NCI-H460 (cell line): ENCODE results near the gene FGD3. TPM values are rescaled to one million over a fixed set of nuclear protein-coding genes. Genes with fewer than 3 reads are reported as not detected.

Experiments
- DNase-seq: peaks from one replicate; pipeline ENCODE4 v3.0.0-alpha.2; 2016; ENCODE audit warnings: low read depth; ENCODE audit errors: extremely low read depth
- total RNA-seq: library from RNA; depleted of rRNA; stranded (reverse); fragments of >200 nt; shearing (Covaris generic); gene quantifications from 2 replicates; pipeline ENCODE4 v1.2.3, GENCODE V29; 2014

FGD3 gene
- total RNA-seq, 1 experiment from 2014 or later = 1.1 TPM

DNA sequence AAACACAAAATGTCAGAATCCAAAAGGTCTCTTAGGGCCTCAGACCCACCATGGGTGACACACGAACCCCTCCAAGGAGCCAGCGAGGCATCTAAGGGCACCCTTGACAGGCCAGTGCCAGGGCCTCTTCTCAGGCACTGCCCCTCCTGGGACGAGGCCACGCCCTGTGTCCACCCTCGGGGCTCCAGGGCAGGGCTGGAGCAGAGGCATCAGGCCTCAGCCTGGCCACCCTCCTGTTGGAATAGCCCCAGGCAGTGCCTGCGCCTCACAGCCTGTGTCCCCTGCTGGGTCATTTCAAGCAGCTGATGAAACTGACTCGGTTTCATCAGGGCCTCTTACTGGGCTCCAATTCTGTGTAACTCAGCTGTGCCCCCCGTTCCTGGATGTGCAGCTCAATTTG is 78.4 kb downstream of the FGD3 start:
- DNase-seq = no peak

DNA sequence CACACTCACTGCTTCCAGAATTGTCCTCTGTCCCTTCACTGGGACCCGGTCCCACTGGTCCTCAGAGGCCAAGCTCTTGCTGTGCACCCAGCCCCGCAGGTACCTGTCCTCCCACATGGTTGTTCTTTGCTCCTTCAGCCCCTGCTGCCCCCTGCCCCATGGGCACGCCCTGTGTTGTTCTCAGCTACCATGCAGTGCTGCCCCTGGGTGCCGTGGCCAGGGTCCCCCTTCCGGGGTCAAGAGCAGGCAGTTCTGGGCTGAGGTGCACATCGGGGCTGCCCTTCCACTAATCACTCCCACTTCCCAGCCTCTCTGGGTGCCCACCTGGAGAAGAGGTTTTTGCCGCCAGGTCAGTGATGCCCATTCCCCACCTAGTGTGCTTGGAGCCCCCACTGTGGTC is 79.3 kb downstream of the FGD3 start:
- no peak for DNase-seq

DNA sequence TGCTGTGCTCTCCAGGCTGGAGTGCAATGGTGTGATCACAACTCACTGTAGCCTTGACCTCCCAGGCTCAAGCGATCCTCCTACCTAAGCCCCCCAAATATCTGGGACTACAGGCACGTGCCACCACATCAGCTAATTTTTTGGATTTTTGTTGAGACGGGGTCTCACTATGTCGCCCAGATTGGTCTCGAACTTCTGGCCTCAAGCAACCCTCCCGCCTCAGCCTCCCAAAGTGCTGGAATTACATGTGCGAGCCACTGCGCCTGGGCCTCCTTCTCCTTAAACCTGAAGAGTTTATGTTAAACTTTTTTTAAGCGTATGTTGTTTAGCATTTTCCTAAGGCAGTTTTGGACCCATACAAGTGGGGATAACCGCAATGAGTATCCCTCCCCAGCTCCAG is 80.4 kb downstream of the FGD3 start:
- no peak for DNase-seq

DNA sequence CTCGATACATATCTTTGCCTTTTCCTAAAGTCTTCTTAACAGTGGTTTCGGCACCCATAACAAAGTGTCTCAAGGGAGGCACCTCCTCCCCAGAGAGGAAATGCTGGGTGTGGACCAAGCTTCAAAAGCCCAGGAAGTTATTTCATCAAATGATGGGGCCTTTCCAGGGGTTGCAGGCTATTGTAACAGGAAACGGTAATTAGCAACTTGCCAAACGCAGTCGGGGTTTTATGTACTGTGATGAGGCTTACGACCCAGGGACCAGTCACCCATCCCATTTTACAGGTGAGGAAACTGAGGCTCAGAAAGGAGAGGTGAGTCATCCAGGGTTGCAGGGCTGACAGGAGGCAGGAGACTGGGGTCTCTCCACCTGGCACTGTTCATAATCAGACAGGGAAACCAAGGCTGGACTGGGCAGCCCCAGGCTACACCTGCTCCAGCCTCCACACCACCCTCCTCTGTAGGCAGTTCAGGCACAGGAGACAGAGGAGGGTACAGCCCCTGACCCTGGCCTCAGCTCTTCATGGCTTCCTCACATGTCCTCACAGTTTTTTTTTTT is 81.2 kb downstream of the FGD3 start:
- DNase-seq = no peak

DNA sequence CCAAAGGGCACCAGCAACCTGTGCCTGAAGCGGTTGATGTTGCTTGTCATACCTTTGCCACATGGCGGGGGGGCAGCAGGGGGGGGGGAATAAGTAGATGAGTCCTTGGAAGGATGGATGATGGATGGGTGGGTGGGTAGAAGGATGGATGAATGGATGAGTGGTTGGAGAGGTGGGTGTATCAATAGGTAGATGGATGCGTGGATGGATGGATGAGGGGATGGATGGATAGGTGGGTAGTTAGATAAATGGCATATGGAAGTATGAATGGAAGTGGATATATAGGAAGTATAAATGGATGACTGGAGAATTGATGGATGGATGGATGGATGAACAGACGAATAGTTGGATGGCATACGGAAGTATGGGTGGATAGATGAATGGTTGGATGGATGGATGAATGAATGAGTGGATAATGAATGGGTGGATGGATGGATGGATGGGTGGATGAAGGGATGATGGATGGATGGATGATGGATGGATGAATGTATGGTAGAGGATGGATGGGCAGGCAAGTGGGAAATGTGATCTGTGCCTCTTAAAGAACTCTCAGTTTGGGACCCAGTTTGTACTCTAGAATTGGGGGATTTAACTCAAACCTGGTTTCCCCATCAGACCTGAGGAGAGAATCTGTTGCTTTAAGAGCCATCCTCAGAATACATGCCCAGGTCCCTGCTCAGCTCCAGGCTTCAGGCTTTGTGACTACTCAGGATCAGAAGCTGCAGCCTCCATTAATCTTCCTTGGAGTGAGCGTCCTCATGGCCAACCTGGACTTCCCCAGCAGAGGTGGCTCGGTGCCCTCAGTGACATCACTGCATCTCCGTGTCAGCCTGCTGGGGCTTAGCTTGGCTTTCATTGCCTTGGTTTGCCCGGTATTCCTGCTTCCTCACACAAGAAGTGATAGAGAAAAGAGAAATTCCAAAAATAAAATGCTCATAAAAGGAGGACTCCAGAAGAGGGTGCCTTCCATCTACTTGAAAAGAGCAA is 83.6 kb downstream of the FGD3 start:
- no peak for DNase-seq

DNA sequence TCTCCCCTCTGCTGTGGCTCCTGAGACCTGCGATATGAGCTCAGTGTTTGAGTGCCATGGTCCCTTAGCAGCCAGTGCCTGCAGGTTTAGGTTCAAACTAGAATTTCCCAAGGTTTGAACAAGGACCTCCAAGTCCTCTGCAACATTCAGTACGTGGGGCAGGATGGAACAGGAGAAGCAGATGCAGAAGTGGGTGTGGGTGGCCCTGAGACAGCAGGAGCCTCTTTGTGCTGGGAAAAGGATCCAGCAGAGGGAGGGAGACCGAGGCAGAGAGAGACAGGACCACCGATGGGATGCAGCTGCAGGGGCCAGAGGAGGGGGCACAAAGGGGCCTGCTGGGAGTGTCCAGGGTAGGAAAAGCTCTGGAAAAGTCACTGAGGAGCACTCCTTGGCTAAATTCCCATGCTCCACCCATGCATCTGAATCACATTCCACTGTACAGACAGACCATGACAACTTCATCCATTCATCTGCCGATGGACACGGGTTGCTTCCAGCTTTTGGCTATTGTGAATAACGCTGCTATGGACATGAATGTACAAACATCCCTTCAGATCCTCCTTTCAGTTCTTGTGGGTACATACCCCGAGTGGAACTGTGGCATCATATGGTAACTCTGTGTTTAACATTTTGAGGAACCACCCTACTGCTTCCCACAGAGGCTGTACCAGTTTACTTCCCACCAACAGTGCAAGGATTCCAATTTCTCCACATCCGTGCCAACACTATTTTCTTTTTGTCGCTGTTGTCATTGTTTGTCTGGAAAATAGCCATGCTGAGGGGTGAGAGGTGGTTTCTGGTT is 84.5 kb downstream of the FGD3 start:
- no peak for DNase-seq

DNA sequence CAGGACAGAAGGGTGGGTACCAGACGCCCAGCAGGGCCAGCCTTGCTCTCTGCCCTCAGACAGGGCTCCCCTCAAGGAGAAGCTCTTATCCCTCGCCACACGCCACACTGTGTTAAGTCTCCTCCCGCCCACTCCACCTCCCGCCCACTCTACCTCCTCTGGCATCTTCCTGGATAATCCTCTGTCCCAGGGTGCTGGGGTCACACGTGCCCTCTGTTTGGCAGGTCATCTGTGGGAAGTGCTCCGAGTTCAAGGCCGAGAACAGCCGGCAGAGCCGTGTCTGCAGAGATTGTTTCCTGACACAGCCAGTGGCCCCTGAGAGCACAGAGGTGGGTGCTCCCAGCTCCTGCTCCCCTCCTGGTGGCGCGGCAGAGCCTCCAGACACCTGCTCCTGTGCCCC is 85.2 kb downstream of the FGD3 start:
- no peak for DNase-seq

DNA sequence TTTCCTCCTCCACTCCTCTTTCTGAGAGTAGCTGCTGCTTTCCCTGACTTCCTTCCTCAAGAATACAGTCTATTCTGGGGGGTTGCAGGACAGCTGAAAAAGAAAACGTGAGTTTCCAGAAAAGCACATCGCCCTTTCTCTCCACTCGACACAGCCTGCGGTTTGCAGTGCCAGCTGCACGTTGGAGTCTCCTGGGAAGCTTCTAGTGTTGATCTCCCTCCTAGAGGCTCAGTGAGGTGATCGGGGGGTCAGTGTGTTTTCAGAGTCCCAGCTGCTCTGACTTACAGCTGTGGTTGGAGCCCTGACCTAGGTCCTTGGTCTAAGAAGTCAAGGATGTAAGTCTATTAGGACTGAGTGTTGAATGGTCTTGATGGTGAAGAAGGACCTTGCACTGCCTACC is 86.2 kb downstream of the FGD3 start:
- DNase-seq = no peak

DNA sequence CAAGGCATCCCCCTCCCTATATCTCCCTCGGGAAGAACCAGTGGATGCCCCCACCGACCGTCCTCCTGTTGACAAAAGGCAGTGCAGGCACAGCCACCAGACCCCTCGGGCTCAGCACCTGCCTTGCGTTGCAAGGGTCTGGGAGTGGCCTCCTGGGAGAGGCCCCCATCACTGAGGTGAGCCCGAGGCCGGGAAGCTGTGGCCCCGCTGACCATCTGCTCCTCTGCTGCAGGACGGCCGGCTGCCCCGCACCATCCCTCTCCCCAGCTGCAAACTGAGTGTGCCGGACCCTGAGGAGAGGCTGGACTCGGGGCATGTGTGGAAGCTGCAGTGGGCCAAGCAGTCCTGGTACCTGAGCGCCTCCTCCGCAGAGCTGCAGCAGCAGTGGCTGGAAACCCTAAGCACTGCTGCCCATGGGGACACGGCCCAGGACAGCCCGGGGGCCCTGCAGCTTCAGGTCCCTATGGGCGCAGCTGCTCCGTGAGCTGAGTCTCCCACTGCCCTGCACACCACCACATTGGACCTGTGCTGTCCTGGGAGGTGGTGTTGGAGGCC is 87.9 kb downstream of the FGD3 start:
- DNase-seq = no peak

DNA sequence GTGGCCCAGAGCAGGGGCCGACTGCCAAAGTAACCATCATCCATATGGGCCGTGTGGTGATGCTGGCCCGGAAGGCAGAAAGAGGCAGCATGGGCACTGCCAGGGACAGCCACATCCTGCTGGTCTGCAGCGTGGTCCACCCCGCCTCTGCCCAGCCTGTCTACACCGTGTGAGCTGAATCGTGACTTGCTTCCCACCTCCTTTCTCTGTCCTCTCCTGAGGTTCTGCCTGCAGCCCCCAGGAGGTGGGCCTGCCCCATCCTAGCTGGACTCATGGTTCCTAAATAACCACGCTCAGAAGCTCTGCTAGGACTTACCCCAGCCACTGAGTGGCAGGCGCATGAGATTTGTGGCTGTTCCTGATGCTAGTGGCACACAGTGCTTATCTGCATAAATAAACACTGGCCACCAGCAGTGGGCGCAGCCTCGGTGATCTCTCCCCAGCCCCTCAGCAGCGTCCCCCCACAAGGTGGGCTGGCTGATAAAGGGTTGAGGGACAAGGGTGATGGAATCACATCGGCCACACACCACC is 88.6 kb downstream of the FGD3 start:
- no peak for DNase-seq

DNA sequence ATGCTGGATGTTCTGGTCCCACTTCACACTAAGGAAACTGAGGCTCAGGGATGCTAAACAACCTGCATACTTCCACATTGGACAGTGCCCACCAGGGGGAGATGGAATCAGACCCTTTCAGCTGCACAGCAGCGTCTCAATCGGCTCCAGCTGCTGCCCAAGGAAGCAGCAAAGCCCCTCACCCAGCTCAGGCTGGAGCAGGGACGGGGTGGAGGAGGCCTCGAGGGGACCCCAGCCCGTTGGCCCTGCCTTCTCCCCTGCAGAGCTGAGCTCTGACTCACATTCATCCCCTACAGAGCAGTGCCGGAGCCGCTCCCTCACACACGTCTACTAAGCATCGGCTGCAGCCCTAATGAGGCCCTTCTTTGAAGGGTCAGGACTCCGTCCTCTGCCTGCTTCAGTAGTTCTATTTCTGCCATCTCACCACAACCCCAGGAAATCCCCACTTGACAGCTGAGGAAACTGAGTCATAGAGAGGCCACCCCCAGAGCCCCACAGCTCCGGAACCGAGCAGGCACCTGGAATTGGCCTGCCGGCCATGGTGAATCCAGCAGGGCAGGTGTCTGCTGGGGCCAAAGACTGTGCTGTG is 89.7 kb downstream of the FGD3 start:
- no peak for DNase-seq

DNA sequence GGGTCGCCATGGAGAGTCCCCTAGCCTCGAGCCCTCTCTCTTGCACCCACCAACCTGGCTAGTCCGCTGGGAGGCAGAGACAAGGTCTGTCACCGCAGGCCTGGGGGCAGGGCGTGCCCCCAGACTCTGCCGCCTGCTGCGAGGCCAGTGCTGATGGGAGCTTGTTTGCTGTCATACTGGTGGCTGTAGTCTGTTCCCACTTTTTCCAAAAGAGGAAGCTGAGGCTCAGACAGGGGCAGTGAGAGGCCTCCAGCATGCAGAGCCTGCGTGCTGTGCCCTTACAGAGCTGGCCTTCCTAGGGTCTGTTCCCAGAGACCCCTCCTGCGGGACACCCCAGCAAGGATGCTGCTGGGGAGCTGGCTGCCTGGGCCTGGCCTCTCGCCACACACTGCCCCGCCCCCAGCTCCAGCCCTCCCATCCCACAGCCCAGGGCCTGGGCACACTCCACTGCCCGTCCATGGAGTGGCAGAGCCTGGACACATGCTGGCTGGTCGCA is 90.2 kb downstream of the FGD3 start:
- no peak for DNase-seq

DNA sequence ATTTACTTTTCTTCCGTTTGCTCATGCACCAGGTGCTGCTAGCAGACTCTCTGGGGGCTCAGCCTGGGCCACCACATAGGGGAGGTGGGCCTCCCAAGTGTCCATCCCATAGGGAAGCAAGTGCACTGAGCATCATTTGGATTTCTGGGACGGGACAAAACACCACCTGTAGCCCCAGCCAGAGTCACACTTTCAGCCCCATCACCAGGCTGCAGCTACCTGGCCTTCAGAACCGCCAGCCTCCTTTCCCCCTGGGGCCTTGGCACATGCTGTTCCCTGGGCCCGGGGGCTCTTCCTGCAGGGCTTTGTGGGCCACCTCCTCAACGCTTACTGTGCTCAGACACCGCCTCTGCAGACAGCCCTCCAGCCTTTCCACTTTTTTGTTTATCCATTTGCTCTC is 91.6 kb downstream of the FGD3 start:
- DNase-seq = no peak

DNA sequence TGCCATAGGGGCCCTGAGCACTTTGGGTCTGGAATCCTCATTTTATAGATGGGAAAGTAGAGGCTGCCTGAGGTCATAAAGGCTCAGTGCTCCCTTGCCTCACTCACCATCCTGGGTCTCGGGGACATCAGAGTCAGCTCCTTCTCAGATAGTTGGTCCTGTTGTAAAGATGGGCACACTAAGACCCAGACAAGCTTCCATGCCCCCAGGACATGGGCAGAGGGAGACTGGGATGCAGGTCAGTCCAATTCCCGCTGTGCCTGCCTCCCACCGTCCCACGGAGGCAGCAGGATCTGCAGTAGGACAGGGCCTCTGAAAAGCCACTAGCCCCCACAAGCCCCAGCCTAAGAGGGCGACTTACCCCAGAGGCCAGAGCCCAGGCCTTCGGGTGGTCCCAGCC is 92.1 kb downstream of the FGD3 start:
- no peak for DNase-seq

DNA sequence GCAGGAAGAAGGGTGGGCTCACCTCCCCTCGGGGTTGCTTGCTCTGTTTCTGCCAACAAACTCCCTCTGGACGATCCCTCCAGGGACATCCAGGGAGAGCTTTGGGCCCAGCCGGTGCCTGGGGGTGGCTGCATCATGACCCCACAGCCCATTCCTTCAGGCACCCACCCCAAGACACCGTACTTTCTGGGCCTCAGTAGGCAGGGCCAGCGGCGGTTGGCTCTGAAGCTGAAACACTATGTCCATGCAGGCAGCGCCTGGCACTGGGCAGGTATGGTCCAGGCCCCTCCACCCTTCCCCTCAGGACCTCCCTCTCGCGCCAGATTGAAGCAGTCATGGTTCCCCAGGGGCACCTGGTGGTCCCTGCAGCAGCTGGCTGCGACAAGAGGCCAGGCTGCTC is 92.7 kb downstream of the FGD3 start:
- DNase-seq = no peak

DNA sequence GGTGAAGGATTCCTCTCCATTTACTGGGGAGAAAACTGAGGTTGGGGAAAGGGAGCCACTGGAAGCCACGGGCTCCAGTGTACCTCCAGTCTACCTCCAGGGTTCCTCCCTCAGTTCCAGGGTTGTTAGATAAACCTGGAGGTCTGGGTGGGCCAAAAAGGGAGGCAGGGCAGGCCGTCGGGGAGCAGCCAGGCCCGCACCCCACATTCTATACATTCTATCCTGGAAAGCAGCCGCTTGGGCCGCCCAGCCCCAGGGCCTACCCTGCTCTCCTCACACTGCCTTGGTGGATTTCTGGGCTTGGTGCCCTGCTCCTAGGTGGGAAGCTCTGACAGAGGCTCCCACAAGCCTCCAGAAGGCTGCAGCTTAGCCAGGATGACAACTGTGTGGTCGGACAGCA is 93.1 kb downstream of the FGD3 start:
- DNase-seq = no peak

DNA sequence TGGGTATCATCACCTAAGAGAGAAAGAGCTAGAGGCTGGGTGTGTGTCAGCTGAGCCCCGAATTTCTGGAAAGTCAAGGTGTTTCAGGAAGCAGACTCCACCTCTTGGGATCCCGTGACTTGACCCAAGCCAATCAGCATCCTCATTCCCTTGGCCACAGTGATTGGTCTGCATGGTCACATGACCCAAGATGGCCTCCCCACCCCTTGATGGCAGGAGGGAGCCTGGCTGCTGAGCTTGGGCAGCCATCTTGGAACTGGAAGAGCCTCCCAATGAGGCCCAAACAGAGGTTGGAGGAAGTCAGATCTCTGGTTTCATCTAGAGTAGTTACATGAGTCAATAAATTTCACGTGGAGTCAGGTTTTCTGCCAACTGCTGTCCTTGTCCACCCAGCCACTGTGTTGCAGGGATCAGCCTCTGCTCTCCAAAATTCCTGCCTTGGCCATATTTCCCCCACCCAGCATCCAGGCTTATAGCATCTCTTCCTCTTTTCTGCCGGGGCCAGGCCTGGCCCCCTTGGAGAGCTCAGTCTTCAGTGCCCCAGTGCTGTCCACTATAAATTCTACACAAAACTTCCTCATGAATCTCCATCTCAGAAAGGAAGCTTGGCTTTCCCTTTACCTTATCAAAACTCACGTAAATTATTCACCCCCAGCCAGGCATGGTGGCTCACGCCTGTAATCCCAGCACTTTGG is 93.9 kb downstream of the FGD3 start:
- DNase-seq = no peak

DNA sequence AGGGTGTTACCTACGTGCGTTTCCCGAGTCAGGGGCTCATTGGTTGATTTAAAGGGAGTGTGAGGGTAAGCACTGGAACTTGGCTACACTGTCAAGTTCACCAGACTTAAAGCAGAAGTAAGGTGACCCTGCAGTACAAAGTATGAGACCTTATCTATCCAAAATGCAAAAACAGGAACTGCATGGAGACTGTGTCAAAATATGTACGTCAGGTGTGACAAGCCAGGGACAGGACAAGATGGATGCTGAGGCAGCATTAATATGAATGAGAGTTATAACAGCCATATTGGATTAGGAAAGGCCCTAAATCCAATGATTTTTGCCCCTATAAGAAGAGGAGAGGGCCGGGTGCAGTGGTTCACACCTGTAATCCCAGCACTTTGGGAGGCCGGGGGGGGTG is 95.8 kb downstream of the FGD3 start:
- DNase-seq = no peak

DNA sequence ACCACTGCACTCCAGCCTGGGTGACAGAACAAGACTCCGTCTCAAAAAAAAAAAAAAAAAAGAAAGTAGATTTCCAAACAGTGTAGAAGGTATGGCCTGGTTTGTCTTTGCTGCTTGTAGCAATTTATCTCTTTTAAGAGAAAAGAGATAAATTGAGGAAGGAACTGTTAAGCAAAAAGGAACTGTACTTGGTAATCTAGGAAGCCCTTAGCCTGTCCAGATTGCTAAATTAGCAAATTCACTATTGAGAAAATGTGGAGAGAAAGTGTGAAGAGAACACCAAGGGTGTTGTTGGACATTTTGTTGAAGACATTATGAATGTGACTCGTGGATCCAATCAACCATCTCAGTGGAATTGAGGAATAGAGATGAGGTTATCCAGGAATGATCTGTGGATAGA is 98.2 kb downstream of the FGD3 start:
- no peak for DNase-seq
